GM23338 (cell line): ENCODE results near the gene FRRS1L.

ENCODE experiments used
- CREB1 ChIP-seq: fragments of 250-450 bp; sonication (Bioruptor Pico); IDR thresholded peaks from 2 replicates; pipeline ENCODE4 v1.5.0; 2020; ENCODE audit warnings: low read depth, mild to moderate bottlenecking, moderate library complexity
- ETS1 ChIP-seq: IDR thresholded peaks from 2 replicates; pipeline ENCODE4 v1.6.1; 2016; ENCODE audit warnings: antibody characterized with exemption
- TF ChIP-seq, protein P1 (sequence below), 2 experiments: fragments of 200-600 bp in 1 of 2; sonication (generic) in 1 of 2; conservative IDR thresholded peaks; 2 replicates each; pipeline versions ENCODE4 v1.5.1 to v1.6.1; 2016 to 2017; ENCODE audit warnings: antibody characterized with exemption in 2 of 2, low read depth in 2 of 2, mild to moderate bottlenecking in 2 of 2, moderate library complexity in 1 of 2

- no peak for TF ChIP-seq ETS1
- TF ChIP-seq, protein P1, sequence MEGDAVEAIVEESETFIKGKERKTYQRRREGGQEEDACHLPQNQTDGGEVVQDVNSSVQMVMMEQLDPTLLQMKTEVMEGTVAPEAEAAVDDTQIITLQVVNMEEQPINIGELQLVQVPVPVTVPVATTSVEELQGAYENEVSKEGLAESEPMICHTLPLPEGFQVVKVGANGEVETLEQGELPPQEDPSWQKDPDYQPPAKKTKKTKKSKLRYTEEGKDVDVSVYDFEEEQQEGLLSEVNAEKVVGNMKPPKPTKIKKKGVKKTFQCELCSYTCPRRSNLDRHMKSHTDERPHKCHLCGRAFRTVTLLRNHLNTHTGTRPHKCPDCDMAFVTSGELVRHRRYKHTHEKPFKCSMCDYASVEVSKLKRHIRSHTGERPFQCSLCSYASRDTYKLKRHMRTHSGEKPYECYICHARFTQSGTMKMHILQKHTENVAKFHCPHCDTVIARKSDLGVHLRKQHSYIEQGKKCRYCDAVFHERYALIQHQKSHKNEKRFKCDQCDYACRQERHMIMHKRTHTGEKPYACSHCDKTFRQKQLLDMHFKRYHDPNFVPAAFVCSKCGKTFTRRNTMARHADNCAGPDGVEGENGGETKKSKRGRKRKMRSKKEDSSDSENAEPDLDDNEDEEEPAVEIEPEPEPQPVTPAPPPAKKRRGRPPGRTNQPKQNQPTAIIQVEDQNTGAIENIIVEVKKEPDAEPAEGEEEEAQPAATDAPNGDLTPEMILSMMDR (conservative IDR thresholded peaks at IDR 0.05; ENCODE audit: low read depth in 2 of 2): no peak
- TF ChIP-seq CREB1 (CRISPR knock-in tag): no peak
Measured at GRCh38 chr9:109107402-109108240, 59.4 kb downstream of the FRRS1L start.
